Activated CD4-positive, alpha-beta T cell treated with anti-CD3 and anti-CD28 coated beads, Interleukin-2, Interleukin-6, amounts not matched to agents 100 ng/mL and 50 ng/mL, durations not matched to agents 16 hours and 8 hours (primary cell): ENCODE results near the gene SMCO1.
A peak's percentile ranks its signal among the peaks of the same experiment; 100 is the strongest.
"Not testable (repeated sequence)": the region's sequence is repeated elsewhere in the genome, so short reads cannot be mapped to it uniquely, and the experiment has no call there.

Experiments
- DNase-seq: peaks from one replicate; pipeline ENCODE4 v3.0.0-alpha.2; 2020

SMCO1 gene

GRCh38 chr3:196519718-196520082 lies 4.6 kb upstream of the SMCO1 start:
- no peak for DNase-seq

- peak; percentile 70 for DNase-seq
These were observed 4.0 kb upstream of the SMCO1 start for GRCh38 chr3:196518966-196519717.

GRCh38 chr3:196517919-196518318 lies 2.8 kb upstream of the SMCO1 start:
- no peak for DNase-seq

- DNase-seq = no peak
These were observed 2.1 kb upstream of the SMCO1 start for GRCh38 chr3:196517162-196517800.

GRCh38 chr3:196514350-196514716 lies 813 bp downstream of the SMCO1 start:
- no peak for DNase-seq

GRCh38 chr3:196513697-196514349 lies 1.3 kb downstream of the SMCO1 start:
- no peak for DNase-seq

GRCh38 chr3:196511646-196512425 lies 3.3 kb downstream of the SMCO1 start:
- DNase-seq = not testable (repeated sequence)

GRCh38 chr3:196511108-196511507 lies 4.0 kb downstream of the SMCO1 start:
- DNase-seq = not testable (repeated sequence)

GRCh38 chr3:196506687-196507086 lies 8.5 kb downstream of the SMCO1 start:
- no peak for DNase-seq

- no peak for DNase-seq
These were observed 10.6 kb downstream of the SMCO1 start for GRCh38 chr3:196504556-196504955.

GRCh38 chr3:196504077-196504398 lies 11.1 kb downstream of the SMCO1 start:
- DNase-seq = not testable (repeated sequence)

GRCh38 chr3:196503196-196504076 lies 11.7 kb downstream of the SMCO1 start, which contains the start of gene RNF168:
TSS of gene RNF168 (minus strand) at chr3:196503768. CDS start at chr3:196503173, 595 bp downstream.
- peak; percentile 97 for DNase-seq

GRCh38 chr3:196502775-196503195 lies 12.4 kb downstream of the SMCO1 start:
- DNase-seq = peak; percentile 83

- peak; percentile 39 for DNase-seq
These were observed 13.7 kb downstream of the SMCO1 start for GRCh38 chr3:196501316-196502044.

GRCh38 chr3:196499807-196500524 lies 15.2 kb downstream of the SMCO1 start:
- peak; percentile 12 for DNase-seq

- DNase-seq = no peak
These were observed 16.1 kb downstream of the SMCO1 start for GRCh38 chr3:196499061-196499460.

GRCh38 chr3:196498297-196498696 lies 16.8 kb downstream of the SMCO1 start:
- DNase-seq = no peak

GRCh38 chr3:196496183-196496582 lies 19.0 kb downstream of the SMCO1 start:
- no peak for DNase-seq

- DNase-seq = no peak
These were observed 21.9 kb downstream of the SMCO1 start for GRCh38 chr3:196493292-196493691.

GRCh38 chr3:196492080-196492479 lies 23.1 kb downstream of the SMCO1 start:
- no peak for DNase-seq

GRCh38 chr3:196489747-196490146 lies 25.4 kb downstream of the SMCO1 start:
- DNase-seq = no peak
